ENCODE data around the gene KLF13. TPM values are rescaled to one million over a fixed set of nuclear protein-coding genes. Genes with fewer than 3 reads are reported as not detected.

Gene KLF13
- total and polyA plus RNA-seq, 4 donors = 38.3 to 157 (median 55.2) TPM

- H3K9ac ChIP-seq (ENCODE audit: insufficient read depth in 1 of 2, low read length in 2 of 2) = no peak overlapping the region
Measured at GRCh38 chr15:31398677-31399301, 72.2 kb downstream of the KLF13 start.

DNA sequence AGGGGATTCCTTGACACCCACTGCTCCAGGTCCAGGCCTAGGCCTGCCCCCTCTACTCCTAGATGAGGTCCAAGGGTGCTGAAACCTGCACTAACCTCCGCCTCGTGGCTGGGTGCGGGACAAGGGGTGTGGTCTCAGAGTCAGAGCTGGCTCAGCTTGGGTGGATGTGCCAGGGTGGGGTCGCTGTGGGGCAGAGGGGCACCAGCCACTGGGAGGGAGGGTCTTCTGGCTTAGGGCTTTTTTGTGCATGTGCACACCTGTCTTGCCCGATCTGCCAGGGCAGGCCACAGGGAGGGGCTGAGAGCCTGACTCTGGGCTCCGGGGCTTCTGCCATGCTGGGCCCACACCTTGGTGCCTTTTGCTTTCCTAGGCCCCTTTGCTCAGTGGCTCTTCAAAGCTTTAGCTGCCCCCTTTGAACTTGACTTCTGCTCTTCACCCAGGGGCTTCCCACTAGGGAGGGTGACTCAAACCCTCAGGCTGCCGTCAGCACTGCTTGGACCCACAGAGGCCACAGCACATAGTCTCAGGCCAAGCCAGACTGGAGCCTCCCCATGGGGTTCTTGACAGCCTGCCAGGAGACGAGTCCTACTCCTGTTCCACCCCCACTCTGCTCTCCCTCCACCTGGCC is 73.0 kb downstream of the KLF13 start:
- Histone ChIP-seq H3K4me1 (ENCODE audit: control insufficient read depth in 5 of 5, insufficient read depth in 5 of 5, low read length in 5 of 5) (peaks cover 0 to 30% (median 5%) of the 10 kb centered on the region in 5 donors), H3K27me3 (ENCODE audit: control insufficient read depth in 3 of 3, insufficient read depth in 3 of 3, low read length in 2 of 3) (peaks cover 0 to 3% (median 0%) of the 10 kb centered on the region in 3 donors), H3K9ac (ENCODE audit: insufficient read depth in 1 of 2, low read length in 2 of 2) (no peak overlapping the region), H3K4me3 (no peak overlapping the region), H3K27ac (ENCODE audit: low read depth in 1 of 2, low read length in 1 of 2) (no peak overlapping the region), H3K9me3 (ENCODE audit: control insufficient read depth in 4 of 4, insufficient read depth in 3 of 4, low read length in 3 of 4) (no peaks in the 10 kb centered on the region), H3K36me3 (ENCODE audit: control insufficient read depth in 4 of 4, insufficient read depth in 4 of 4, low read length in 4 of 4) (no peaks in the 10 kb centered on the region)
- ATAC-seq (ENCODE audit: insufficient read depth, low FRiP score) (no peak), DNase-seq (no peak)
- 87 to 92% methylated on average over 8 of the region's 8 CpGs for WGBS, 2 donors
- TF ChIP-seq CTCF (IDR thresholded peaks at IDR 0.05; ENCODE audit: control extremely low read depth, extremely low read depth) = no peak

More at GRCh38 chr15:31398677-31399301, 72.2 kb downstream of the KLF13 start:
- Histone ChIP-seq H3K4me1 (ENCODE audit: control insufficient read depth in 5 of 5, insufficient read depth in 5 of 5, low read length in 5 of 5) (peaks cover 0 to 27% (median 5%) of the 10 kb centered on the region in 5 donors), H3K9me3 (ENCODE audit: control insufficient read depth in 4 of 4, insufficient read depth in 3 of 4, low read length in 3 of 4) (no peaks in the 10 kb centered on the region), H3K27me3 (ENCODE audit: control insufficient read depth in 3 of 3, insufficient read depth in 3 of 3, low read length in 2 of 3) (peaks cover 0 to 7% (median 0%) of the 10 kb centered on the region in 3 donors), H3K36me3 (ENCODE audit: control insufficient read depth in 4 of 4, insufficient read depth in 4 of 4, low read length in 4 of 4) (no peaks in the 10 kb centered on the region), H3K4me3 (no peak overlapping the region), H3K27ac (ENCODE audit: low read depth in 1 of 2, low read length in 1 of 2) (peak overlapping the region in 1 of 2 donors; percentile 63)
- 62 to 89% methylated on average over 10 of the region's 10 CpGs for WGBS, 2 donors
- no peak for DNase-seq
- ATAC-seq (ENCODE audit: insufficient read depth, low FRiP score) = no peak
- TF ChIP-seq CTCF (IDR thresholded peaks at IDR 0.05; ENCODE audit: control extremely low read depth, extremely low read depth) = no peak

GRCh38 chr15:31400222-31400927 is 73.7 kb downstream of the KLF13 start:
- no peak for TF ChIP-seq CTCF (IDR thresholded peaks at IDR 0.05; ENCODE audit: control extremely low read depth, extremely low read depth)
- Histone ChIP-seq H3K9me3 (ENCODE audit: control insufficient read depth in 4 of 4, insufficient read depth in 3 of 4, low read length in 3 of 4) (no peaks in the 10 kb centered on the region), H3K27me3 (ENCODE audit: control insufficient read depth in 3 of 3, insufficient read depth in 3 of 3, low read length in 2 of 3) (no peaks in the 10 kb centered on the region), H3K9ac (ENCODE audit: insufficient read depth in 1 of 2, low read length in 2 of 2) (no peak overlapping the region), H3K4me1 (ENCODE audit: control insufficient read depth in 5 of 5, insufficient read depth in 5 of 5, low read length in 5 of 5) (peaks cover 0 to 32% (median 5%) of the 10 kb centered on the region in 5 donors), H3K36me3 (ENCODE audit: control insufficient read depth in 4 of 4, insufficient read depth in 4 of 4, low read length in 4 of 4) (no peaks in the 10 kb centered on the region), H3K4me3 (no peak overlapping the region), H3K27ac (ENCODE audit: low read depth in 1 of 2, low read length in 1 of 2) (no peak overlapping the region)
- DNase-seq (no peak), ATAC-seq (ENCODE audit: insufficient read depth, low FRiP score) (no peak)
- WGBS, 2 donors = 95 to 97% methylated on average over 13 of the region's 13 CpGs
